Activated CD4-positive, CD25-positive, alpha-beta regulatory T cell treated with anti-CD3 and anti-CD28 coated beads, Interleukin-2, amount 50 U/mL, for 24 hours (primary cell): ENCODE measurements around the gene YBX2.

Experiments used
- ATAC-seq, 2 donors: fragments of 150-1000 bp; cut with Tn5 transposase; one replicate each; pipeline ENCODE4 v1.10.0; 2021; ENCODE audit warnings: mild to moderate bottlenecking in 1 of 2, moderate library complexity in 1 of 2

Gene YBX2

DNA sequence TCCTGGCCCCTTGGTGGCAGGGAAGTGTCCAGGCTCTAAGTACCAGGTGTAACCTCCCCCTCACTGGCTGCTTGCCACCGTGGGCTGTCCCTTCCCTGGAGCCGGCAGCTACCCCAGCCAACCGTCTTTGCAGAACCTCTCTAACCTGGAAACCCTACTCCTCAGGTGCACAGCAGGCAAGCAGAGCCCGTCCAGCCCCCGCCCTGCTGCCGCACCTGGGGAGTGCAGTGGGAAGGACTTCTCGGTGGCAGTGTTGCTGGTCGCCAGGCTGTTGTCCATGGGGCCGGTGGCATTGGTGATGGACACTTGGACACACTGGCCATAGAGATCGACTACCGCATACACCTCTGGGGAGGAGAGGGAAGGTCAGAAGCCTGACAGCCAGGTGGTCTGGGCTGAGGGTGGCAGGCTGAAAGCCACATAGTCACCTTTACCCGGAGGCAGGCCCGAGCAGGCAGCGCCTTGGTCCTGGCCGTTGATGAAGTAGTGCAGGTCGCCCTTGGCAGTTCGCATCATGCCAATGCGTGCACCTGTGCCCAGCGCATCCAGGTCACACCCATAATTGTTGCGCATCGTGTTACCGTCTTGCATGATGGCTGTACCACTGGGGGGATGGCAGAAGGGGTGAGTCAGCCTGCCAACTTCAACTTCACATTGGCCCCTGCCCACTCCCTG lies 28.2 kb upstream of the YBX2 start:
- ATAC-seq, result no peak

DNA sequence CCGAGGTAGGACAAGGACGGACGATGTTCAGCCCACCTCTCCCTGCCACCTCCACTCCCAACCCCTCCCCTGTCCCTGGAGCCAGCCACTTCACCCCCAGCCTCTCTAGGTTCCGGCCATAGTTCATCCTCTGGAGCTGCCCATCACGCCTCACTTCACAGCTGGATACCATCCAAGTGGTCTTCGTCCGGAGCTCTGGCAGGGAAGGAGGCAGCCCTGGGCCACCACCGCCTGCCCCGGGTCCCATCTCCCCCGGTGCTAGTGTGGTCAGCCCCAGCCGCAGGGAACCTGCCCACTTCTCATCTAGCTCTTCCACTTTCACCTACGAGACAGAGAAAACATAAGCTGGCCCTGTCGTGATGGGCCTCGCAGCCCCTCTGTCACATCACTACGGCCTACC lies 27.0 kb upstream of the YBX2 start:
- no peak for ATAC-seq

DNA sequence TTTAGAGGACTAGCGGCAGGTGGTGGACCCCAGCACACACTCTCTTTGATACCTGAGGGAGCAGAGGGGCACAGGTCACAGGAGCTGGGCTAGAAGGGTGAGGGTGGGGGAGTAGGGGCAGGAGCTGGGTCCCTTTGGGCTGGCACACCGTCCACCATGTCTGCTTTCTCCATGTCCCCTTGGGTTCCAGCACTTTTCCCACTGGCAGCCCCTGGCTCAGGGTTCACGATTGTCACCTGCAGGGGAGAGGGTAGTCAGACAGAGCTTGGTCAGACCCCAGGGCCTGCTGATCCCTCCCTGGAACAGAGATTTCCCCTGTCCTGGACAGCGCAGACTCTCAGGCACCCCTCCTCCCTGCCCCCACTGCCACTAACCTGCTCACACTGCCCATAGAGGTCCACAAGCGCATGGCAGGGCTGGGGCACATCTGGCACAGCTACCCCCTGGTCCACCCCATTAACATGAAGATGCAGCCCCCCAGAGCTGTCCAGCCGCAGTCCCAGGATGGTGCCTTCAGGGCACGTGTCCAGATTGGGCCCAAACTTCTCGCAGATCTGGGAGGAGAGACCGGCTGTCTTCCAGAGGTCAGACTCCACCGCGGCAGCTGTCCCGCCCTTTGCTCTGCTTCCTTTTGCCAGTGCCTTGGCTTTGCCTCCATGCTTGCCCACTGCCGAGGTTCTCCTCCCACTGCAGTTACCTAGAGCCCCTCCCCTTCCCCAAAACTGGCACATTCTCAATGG lies 23.9 kb upstream of the YBX2 start:
- ATAC-seq, result no peak

DNA sequence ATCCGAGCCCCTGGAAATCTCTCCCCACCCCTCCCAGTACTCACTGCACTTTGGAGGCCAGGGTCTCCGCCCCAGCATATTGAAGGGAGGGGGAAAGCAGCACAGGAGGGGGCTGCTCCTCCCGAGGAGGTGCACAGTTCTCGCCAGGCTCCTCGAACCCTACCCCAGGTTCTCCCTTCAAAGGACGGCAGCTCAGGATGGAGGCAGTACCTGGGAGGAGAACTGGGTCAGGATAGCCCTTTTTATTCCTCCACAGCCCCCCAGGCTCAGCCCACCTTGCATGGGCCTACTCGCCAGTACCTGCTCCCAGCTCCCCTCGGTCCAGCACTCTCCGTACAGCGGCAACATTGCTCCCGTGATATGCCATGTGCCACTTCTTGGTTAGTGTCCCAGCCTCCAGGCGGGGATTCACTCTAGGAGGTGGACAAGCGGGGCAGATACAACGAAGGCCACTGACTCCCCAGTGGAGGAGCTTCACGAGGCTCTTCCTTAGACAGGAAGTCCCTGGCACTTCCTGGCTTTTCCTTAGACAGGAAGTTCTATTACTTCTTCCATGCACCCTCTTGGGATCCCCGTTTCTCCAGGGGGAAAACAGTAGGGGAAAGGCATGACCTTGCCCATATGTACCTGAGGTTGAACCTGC lies 22.8 kb upstream of the YBX2 start:
- no peak for ATAC-seq

DNA sequence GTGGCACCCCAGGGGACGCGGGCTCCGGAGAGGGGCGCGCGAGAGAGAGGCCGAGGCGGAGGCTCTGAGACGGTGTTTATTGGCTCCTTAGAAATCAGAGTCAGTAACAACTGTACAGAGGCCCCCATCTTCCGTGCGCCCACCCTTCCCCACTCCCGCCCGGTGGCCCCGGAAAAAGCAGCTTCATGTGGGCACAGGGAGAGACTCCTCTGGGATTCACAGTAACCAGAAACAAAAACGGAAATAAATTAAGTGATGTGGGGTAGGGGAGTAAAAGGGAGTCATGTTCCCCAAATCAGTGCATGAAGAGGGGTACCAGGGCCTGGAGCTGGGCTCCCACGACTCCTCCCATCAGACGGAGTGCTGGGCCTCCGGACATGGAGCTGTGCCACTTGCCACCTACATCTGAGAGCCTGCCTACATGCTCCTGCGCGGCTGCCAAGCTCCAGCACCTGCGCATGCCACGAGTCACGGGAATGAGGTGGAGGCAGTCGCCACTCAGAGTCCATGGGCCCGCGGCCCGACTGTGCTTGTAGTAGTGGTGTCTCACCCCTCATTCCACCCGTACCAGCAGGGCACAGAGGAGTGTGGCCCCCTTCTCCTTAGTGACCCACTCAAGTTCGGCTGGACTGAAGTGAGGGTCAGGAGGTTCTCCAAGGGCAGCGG lies 21.3 kb upstream of the YBX2 start:
- no peak for ATAC-seq

DNA sequence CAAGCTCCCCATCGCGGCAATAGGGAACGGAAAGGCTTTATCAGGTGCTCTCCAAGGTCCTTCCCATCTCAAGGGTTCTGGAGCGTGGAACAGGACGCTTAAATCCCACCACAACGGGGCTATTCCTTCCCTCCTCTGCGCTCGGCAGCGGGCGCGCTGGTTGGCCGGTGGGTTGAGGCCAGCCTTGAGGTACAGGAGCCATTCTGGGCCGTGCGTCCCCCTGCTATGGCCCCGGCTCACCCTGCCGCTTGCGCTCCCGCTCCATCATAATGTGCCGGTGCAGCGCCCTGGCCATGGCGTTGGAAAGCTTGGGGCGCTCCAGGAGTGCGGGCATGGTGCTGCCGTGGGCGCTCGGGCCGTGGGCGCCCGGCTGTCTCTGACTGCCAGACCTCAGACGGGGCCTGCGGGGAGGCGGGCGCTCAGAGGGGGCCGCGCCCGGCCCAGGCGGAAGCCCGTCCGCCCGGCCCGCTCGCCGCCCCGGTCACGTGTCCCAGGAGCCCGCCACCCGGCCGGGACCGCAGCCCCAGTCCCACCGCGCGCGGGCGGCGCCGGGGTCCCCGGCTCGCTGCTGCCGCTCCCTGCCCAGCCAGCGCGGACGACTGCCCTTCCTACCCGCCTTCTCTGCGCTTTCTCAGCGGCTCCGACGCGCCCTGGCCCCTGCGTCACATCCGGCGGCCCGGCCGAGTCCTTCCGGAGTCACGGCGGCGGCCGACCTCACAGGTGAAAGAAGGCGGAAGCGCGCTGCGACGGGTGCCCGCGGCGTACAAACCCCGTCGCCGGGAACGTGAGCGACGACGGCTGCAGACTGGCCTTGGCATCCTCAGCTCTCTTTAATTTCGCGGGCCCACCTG lies 20.5 kb upstream of the YBX2 start, which contains the start of gene GPS2:
Gene GPS2 (minus strand): TSS at position 642 of the 851 bp plus-strand sequence. CDS start 308 bp downstream, at position 334.
- ATAC-seq, result peak; percentile 81 to 82

DNA sequence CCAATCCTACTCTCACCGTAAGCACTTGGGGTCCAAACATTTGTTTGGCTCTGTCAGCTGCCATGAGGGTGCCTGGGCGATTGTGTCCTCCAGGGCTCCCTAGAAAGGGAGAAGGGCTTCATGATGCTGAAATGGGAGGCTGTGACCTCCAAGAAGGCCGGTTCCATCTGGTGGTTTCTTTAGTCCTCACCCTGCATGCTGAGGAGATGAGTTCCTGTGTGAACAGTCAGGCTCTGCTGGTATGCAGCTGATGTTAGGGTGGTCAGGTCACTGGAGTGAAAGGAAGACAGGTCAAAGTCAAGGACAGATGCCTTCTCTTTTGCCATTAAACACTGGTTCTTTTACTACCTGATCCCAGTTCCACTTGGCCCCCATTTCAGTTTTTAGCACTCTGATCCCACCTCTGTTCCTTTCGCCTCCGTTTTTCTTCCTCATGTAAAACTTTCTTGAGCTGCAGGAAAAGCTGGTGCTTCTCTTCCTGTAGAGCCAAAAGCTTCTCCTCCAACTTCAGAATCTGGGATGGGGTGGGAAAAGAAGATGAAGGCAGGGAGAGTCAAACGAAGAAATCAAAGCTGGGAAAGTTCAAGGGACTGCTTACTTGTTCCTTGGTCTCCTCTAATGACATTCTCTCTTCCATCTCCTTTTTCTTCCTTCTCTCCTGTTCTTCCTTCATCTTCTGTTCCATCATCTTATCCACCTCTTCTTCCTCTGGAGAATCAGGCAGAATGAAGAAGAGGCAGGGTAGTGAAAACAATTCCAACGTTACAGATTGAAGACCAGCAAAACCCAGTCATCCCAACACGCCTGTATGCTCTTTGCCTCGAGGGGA lies 19.7 kb upstream of the YBX2 start:
- no peak for ATAC-seq

DNA sequence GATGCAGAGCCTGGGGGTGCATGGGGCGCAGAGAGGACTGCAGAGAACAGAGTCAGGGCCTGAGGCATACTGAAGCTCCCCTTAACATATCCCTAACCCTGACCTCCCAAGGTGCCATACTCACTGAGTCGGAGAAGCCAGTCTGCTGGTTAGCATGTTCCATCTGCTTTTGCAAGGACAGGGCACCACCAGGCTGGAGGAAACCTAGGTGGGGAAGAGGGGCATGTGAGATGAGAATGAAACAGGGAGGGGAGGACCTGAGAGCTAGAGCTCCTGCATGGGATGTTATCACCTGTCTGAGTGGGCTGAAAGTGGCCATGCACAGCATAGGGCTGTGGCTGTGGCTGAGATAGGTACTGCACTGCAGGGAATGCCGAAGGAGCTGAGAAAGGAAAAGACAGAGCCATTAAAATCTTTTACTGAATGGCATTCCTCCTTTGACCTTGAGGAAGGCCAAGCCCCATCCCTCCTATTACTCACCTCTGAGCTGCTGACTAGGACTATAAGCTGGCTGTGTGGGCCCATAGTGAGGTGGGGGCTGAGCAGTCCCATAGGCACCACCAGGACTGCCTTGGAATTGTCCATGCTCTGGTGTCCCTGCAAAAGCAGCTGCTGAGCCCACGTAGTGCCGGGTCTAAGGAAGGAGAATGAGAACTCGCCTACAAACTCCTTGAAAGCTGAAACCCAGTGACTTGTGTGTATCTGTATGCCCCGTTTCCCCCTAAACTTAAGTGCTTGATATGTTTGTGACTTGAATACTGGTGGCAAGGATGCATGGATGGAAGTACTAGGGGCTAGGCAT lies 18.9 kb upstream of the YBX2 start:
- peak; percentile 7 to 8 for ATAC-seq

DNA sequence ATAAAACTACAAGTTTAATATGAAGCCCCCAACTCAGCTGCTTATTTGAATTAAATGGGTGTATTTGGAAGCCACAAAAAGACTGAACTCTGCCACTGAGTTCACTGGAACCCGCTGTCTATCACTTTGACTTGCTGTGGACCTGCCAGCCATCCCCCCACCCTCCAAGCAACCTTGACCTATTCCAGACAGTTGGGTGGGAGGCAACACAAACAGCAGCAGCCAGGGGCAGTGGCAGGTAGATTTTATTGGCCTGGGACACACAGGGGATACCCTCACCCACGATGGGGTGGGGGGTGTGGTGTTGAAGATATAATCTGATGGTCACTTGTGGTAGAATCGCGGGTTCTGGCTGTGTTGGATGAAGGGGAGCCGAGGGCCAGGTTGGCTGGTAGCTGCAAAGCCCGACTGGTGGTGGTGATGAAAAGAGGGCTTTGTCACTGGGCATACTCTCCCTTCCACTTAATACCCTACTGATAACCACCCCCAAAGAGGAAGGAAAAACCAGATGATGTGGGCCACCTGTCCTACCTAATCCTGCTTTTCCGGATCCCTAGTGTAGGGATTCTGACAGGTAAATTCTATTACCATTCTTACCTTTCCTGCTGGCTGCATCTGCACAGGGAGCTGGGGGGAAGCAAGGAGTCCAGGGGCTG lies 18.1 kb upstream of the YBX2 start:
- ATAC-seq, result no peak

DNA sequence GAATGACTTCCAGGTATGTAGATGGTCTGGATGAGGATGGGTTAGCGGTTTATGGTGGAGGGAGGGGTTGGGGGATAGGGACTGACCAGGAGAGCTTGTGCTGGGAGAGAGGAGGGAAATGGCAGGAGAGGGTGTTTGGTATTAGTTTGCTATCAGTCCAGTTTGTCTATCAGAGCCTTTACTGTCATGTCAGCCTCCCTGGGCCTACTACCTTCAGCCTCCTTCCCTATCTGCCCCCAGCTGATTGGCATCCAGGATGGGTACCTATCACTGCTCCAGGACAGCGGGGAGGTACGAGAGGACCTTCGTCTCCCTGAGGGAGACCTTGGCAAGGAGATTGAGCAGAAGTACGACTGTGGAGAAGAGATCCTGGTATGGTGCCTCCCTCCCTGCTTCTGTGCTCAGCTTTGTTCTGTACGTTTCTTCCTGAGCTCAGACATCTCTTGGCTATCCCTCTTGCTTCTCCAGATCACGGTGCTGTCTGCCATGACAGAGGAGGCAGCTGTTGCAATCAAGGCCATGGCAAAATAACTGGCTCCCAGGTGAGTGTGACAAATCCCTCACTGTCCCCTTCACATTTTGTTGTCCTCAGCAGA lies 16.8 kb upstream of the YBX2 start:
- ATAC-seq, result no peak

DNA sequence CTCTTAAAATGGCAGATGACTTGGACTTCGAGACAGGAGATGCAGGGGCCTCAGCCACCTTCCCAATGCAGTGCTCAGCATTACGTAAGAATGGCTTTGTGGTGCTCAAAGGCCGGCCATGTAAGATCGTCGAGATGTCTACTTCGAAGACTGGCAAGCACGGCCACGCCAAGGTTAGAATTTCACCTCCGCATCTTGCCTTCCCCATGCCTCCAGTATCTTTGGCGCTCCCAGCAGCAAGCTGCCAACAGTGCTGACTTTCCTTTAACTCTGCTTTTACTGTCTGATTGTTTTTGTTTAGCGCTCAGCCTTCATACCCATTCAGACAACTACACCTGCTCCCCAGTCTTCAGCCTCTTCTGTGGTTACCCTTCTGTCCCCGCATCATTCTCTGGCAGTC lies 15.2 kb upstream of the YBX2 start:
- ATAC-seq, result no peak

DNA sequence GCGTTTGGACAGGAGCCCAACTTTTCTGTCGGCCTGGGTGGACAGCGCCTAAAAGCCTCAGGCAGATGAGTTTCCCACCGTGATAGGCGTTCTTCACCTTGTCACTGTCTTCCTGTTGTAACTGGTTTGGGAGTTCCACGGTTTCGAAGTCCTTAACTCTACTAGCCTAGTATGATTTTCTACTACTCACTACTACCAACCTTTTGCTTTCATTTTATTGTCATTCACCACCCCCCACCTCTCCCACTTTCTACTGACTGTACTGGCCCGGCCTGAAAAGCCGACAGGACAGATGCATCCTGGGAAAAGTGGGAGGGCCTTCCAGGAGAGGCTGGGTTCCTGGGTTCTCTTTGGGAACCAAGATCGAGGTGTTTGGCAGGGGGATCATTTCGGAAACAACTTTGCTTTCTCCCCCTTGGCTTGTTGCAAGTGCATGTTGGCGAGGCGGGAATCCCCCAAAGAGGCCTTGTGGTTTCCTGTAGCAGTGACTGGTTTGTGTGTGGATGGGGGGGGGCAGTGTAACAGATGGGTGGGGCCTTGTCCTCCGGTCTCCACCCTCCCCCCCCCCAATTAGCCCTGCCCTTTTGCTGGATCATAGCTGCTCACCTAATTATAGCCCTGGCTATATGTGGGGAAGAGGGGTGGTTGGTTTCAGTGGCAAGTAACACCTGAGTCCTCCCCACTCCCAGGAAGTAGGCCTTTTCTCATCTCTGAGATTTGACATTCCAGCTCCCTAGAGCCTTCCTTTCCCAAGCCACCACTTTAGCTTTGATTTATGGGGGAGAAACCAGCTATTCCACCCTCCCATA lies 14.4 kb upstream of the YBX2 start:
- peak; percentile 40 to 48 for ATAC-seq

DNA sequence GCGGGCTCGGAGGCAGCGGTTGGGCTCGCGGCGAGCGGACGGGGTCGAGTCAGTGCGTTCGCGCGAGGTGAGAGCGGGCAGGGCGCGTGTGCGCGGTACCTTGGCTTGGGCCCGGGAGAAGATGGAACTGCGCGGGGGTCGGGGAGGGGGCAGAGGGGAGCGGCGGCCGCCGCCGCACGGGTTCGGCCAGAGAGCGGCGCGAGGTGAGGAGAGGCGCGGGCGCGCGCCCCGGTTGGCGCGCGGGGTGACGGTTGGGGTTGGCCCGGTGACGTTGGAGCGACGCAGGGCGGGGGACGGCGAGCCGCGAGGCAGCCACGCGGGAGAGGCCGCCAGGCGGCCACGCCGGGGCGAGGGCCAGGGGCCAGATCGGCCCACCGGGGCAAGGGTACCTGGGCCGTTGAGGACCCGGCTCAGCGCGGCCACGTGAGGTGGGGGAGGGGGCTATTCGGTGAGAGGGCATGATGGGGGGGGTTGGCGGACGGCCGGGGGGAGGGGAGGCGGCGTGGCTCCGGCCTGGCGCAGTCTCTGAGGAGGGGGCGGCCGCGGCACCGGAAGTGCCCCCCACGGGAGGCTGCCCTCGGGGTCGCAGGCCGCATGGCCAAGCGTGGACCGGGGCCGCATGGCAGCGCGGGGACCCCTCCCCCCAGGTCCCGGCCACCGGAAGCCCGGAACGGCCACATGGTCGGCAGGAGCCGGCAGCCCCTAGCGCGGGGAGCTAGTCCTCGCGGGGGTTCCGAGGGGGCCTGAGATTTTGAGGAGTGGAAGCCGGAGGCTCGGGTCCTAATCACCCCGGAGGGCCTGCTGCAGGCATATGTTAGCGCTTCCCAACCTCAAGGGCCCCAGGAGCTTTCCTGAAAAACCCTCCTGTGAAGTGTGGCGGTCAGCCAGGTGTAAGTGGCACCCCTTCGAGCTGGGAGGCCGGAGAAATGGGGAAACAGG lies 13.5 kb upstream of the YBX2 start:
- ATAC-seq, result peak in 1 of 2 donors; percentile 2

DNA sequence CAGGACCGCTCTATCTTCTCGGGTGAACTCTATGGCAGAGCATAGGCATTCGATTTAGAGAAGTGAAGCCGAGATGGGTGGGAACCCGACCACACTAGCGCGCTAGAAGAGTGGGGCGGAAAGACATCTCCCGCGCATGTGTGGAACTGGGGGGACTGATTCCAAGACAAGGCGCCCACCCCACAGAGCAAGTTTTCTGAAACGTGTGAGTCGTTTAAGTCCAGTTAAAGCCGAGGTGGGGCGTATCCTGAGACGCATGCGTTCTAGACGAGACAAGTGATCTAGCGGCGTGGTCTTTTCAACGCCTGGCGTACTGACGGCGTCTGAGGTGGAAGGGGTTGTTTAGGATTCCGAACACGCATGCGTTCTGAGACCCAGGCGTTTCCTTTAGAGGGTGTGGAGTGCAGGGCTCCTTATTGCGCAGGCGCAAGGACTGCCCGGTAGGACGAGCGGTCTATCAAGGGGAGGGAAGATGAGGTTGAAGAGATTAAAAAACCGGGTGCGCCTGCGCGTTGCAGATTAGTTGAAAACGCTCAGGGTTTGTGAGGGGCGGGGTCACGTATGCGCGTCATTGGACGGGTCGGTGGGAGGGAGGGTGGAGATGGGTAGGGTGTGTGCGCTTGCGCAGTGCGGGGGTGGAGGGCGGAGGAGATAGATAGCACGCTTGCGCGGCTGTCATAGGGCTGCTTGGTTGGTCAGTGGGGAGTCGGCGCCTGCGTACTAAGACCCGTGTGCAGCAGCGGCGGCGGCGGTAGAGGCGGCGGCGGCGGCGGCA lies 12.7 kb upstream of the YBX2 start, which contains the start of gene EIF5A:
Gene EIF5A (plus strand): TSS at position 718 of the 775 bp plus-strand sequence. CDS start 2,008 bp downstream, outside the sequence.
- peak; percentile 71 to 72 for ATAC-seq

DNA sequence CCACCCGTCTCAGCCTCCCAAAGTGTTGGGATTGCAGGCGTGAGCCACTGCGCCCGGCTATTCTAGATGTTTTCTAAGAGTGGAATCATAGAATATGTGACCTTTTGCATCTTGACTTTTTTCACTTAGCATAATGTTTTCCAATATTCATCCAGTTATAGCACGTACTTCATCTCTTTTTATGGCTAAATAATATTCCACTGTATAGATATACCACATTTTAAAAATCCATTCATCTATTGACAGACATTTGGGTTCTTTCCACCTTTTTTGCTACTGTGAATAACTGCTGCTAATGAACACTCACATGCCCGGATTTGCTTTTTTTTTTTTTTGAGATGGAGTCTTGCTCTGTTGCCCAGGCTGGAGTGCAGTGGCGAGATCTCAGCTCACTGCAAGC lies 9.7 kb upstream of the YBX2 start:
- ATAC-seq, result no peak

DNA sequence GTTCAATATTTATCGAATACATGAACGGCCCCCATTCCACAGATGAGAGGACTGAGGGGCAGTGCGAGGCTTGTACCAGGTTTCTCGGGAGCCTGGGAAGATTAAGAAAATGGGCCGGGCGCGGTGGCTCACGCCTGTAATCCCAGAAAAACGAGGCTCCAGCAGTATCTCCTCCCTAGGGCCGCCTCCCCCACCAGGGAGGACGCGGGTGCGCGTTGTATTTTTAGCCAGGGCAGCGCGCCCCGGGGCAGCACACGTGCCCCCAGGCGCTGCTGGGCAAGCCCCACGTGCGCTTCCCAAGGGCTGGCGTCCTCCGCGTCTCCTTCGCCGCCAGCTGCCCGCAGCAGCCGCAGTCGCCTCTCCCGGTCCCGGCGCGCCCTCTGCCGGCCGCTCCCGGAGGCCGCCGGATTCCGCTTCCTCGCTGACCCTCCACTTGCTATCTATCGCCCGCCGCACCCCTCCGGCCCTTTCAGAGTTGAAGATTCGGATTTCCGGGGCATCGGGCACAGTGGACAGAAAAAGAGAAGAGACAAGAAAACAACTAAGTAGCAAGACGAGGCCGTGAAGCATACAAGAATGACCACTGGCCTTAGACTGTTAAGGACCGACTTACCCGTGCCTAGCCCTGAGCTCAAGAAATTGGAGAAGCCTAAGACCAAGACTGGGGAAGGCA lies 1.9 kb upstream of the YBX2 start:
- peak; percentile 54 to 62 for ATAC-seq
